ENCODE results near the gene PDK2. TPM values are rescaled to one million over a fixed set of nuclear protein-coding genes. Genes with fewer than 3 reads are reported as not detected.

PDK2 gene
- total RNA-seq, 4 donors from 2014 or later = 111 to 335 (median 124) TPM

DNA sequence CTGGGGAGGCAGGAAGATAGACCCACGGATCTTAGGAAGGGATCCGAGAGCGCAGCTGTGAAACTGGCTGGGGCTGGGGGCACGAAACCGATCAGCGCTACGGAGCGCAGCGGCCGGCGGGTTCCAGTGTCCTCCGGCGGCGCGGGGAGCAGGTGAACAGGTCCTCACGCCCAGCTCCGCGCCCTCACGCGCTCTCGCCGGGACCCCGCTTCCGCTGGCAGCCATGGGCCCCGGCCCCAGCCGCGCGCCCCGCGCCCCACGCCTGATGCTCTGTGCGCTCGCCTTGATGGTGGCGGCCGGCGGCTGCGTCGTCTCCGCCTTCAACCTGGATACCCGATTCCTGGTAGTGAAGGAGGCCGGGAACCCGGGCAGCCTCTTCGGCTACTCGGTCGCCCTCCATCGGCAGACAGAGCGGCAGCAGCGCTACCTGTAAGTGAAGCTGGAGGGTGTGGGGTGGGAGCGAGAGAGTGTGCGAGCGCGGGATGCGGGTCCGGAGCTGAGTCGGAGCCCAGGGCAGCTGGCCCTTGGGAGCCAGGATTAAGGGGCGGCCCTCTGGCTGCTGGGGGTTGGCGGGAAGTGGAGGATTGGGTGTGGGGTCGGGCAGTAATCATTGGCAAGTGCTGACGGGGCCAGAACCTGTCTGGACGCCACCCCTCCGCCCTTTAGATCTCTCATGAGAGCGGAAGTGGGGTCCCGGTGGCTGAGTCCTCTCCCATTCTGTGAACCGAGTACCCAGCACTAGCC, 38.8 kb upstream of the PDK2 start:
- peak in 1 of 2 donors; percentile 66 for DNase-seq
- Histone ChIP-seq H3K27me3 (no peaks in the 10 kb centered on the region), H3K36me3 (no peaks in the 10 kb centered on the region), H3K4me1 (peaks cover 55 to 57% of the 10 kb centered on the region in 2 donors), H3K9me3 (no peaks in the 10 kb centered on the region), H3K27ac (peak overlapping the region; percentile 86 to 96 (median 92)), H3K4me3 (peak overlapping the region; percentile 71 to 96 (median 82))
- peak; percentile 2 to 11 for TF ChIP-seq POLR2A (IDR thresholded peaks at IDR 0.05)
- TF ChIP-seq, protein P1, sequence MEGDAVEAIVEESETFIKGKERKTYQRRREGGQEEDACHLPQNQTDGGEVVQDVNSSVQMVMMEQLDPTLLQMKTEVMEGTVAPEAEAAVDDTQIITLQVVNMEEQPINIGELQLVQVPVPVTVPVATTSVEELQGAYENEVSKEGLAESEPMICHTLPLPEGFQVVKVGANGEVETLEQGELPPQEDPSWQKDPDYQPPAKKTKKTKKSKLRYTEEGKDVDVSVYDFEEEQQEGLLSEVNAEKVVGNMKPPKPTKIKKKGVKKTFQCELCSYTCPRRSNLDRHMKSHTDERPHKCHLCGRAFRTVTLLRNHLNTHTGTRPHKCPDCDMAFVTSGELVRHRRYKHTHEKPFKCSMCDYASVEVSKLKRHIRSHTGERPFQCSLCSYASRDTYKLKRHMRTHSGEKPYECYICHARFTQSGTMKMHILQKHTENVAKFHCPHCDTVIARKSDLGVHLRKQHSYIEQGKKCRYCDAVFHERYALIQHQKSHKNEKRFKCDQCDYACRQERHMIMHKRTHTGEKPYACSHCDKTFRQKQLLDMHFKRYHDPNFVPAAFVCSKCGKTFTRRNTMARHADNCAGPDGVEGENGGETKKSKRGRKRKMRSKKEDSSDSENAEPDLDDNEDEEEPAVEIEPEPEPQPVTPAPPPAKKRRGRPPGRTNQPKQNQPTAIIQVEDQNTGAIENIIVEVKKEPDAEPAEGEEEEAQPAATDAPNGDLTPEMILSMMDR (IDR thresholded peaks at IDR 0.05 in 4 of 5, conservative IDR thresholded peaks at IDR 0.05 in 1 of 5) = peak in 3 of 5 experiments; percentile 15 to 53 (median 46)
- intact Hi-C loops (cut with DNase I; ENCODE audit: low total_unique reads) (loop anchor here (1.0 to 2.0 kb wide), 2 partner anchors 24 to 29 kb away; no protein-coding TSS in a partner anchor), in situ Hi-C loops (cut with MboI; ENCODE audit: low sequenced_read_pairs in 4 of 4) (no loop called here)
- peak; percentile 32 to 45 for ATAC-seq

DNA sequence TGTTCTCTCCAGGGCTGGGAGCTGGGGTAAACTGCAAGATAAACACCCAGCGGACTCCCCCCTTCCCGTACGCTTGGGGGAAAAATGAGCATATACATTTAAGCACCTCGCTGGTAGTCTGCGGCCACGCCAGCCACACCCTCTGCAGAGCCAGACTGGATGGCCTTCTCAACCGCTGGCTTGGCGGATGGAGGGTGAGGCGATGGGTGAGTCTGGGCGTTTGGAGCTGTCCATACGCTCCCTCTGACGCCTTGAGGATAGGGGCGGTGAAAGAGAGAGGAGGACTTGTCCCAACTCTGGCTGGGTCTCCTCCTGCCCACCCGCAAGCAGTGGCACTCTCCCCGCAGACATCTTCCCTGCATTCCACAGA, 38.2 kb upstream of the PDK2 start:
- peaks cover 61 to 63% of the 10 kb centered on the region in 2 donors for H3K4me1 ChIP-seq
- ATAC-seq = no peak
- TF ChIP-seq, protein P1 (IDR thresholded peaks at IDR 0.05 in 4 of 5, conservative IDR thresholded peaks at IDR 0.05 in 1 of 5) = no peak
- TF ChIP-seq POLR2A (IDR thresholded peaks at IDR 0.05) = no peak

DNA sequence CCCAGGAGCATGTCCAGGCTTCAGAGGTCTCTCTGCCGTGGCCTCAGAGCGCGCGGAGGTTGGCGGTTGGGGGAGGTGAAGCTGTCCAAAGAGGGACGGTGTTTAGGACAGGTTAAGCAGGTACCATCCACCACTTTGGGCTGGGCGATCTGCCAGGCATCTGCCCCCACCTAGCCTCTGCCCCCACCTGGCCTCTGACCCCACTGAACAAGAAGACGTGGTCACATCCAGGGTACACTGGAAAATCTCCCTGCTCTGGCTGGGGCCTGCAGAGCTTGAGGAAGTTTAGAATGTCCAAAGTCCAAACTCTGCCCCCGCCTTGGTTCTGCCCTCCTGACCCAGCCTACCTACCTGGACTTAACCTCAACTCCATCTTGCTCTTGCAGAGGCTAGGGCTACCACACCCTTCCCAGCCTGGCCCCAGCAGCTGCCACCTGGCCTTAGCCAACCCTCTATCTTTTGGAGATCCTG, 37.6 kb upstream of the PDK2 start:
- intact Hi-C loops (cut with DNase I; ENCODE audit: low total_unique reads) = loop anchor here (2.0 kb wide), 1 partner anchor 23 kb away; no protein-coding TSS in a partner anchor
- H3K4me3 ChIP-seq = peak overlapping the region in 1 of 4 donors; percentile 71
- in situ Hi-C loops (cut with MboI; ENCODE audit: low sequenced_read_pairs in 4 of 4) = no loop called here

More for the DNA sequence above, 38.2 kb upstream of the PDK2 start:
- H3K36me3 ChIP-seq = no peaks in the 10 kb centered on the region
- H3K27ac ChIP-seq = peak overlapping the region; percentile 86 to 96 (median 92)
- DNase-seq = no peak
- in situ Hi-C loops (cut with MboI; ENCODE audit: low sequenced_read_pairs in 4 of 4) (no loop called here), intact Hi-C loops (cut with DNase I; ENCODE audit: low total_unique reads) (loop anchor here (1.0 to 2.0 kb wide), 2 partner anchors 24 to 30 kb away; no protein-coding TSS in a partner anchor)
- H3K4me3 ChIP-seq = peak overlapping the region; percentile 71 to 96 (median 82)
- H3K9me3 ChIP-seq = no peaks in the 10 kb centered on the region
- no peaks in the 10 kb centered on the region for H3K27me3 ChIP-seq

DNA sequence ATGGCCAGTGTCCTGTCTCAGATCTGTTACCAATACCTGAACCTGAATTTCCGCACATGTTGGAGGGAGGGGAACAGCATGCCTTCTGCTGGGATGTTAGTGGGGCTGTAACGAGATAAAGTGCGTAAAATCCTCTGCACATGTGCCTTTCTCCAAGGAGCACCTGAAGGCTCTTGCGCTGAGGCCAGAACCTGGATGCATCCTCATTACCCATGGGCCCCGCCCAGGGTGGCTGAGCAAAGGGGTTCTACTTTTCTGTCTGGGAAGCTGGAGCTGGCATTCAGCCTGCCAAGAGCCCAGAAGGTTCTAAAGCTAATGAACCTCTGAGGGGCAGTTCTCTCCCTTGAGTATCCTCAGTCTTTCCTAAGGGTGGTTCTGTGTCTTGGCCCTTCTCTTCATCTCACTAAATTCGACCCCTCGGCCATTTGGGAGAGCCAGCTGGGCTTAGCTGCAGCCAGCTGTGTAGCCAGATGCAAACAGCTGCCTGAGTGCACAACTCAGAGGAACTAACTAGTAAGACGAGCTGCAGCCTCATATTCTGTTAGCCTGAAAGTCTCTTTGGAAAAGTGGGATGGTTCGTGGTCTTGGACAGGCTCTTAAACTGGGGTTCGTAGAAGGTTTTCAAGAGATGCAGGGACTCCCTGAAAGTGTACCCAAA, 36.7 kb upstream of the PDK2 start:
- in situ Hi-C loops (cut with MboI; ENCODE audit: low sequenced_read_pairs in 4 of 4) = no loop called here
- DNase-seq (no peak), ATAC-seq (no peak)
- Histone ChIP-seq H3K4me3 (no peak overlapping the region), H3K4me1 (peaks cover 72 to 77% of the 10 kb centered on the region in 2 donors), H3K27me3 (no peaks in the 10 kb centered on the region), H3K36me3 (no peaks in the 10 kb centered on the region), H3K9me3 (no peaks in the 10 kb centered on the region), H3K27ac (peak overlapping the region; percentile 91 to 96 (median 92))
- TF ChIP-seq POLR2A (IDR thresholded peaks at IDR 0.05) = no peak
- TF ChIP-seq, protein P1 (IDR thresholded peaks at IDR 0.05 in 4 of 5, conservative IDR thresholded peaks at IDR 0.05 in 1 of 5) = no peak
- intact Hi-C loops (cut with DNase I; ENCODE audit: low total_unique reads) = no loop called here

More for the DNA sequence above, 37.6 kb upstream of the PDK2 start:
- peak overlapping the region; percentile 91 to 96 (median 92) for H3K27ac ChIP-seq
- DNase-seq (no peak), ATAC-seq (no peak)
- no peak for TF ChIP-seq POLR2A (IDR thresholded peaks at IDR 0.05)
- TF ChIP-seq, protein P1 (IDR thresholded peaks at IDR 0.05 in 4 of 5, conservative IDR thresholded peaks at IDR 0.05 in 1 of 5) = no peak
- H3K27me3 ChIP-seq = no peaks in the 10 kb centered on the region
- peaks cover 67 to 69% of the 10 kb centered on the region in 2 donors for H3K4me1 ChIP-seq
- no peaks in the 10 kb centered on the region for H3K36me3 ChIP-seq
- H3K9me3 ChIP-seq = no peaks in the 10 kb centered on the region
